H9 (cell line): Measurements from ENCODE around the gene CAMTA1. TPM values are rescaled to one million over a fixed set of nuclear protein-coding genes. Genes with fewer than 3 reads are reported as not detected.

ENCODE experiments used
- DNase-seq: peaks from one replicate; pipeline ENCODE4 v3.0.0-alpha.2; 2017
- H2AFZ ChIP-seq: one replicate; pipeline ENCODE4 v1.6.1; 2013; ENCODE audit warnings: mild to moderate bottlenecking, low read length, control low read depth, moderate library complexity
- H2AK5ac ChIP-seq: 2 replicates; pipeline ENCODE4 v1.6.1; 2013; ENCODE audit warnings: low read length, control low read depth, mixed read lengths; ENCODE audit not compliant: insufficient read length
- H2BK120ac ChIP-seq: one replicate; pipeline ENCODE4 v1.6.1; 2013; ENCODE audit warnings: low read depth, mild to moderate bottlenecking, low read length, control low read depth, inconsistent platforms; ENCODE audit not compliant: poor library complexity, severe bottlenecking
- H2BK12ac ChIP-seq: 2 replicates; pipeline ENCODE4 v1.6.1; 2013; ENCODE audit warnings: low read length, control low read depth, mixed read lengths, low read depth; ENCODE audit not compliant: insufficient read length
- H2BK15ac ChIP-seq: 2 replicates; pipeline ENCODE4 v1.6.1; 2013; ENCODE audit warnings: low read depth, low read length, control low read depth
- H2BK20ac ChIP-seq: one replicate; pipeline ENCODE4 v1.6.1; 2013; ENCODE audit warnings: low read depth, mild to moderate bottlenecking, low read length, control low read depth, inconsistent platforms; ENCODE audit not compliant: poor library complexity, severe bottlenecking
- H2BK5ac ChIP-seq: 2 replicates; pipeline ENCODE4 v1.6.1; 2013; ENCODE audit warnings: low read length, control low read depth, mixed read lengths; ENCODE audit not compliant: insufficient read length
- H3K14ac ChIP-seq: 2 replicates; pipeline ENCODE4 v1.6.1; 2013; ENCODE audit warnings: low read length, control low read depth; ENCODE audit not compliant: insufficient read depth
- H3K18ac ChIP-seq: 2 replicates; pipeline ENCODE4 v1.6.1; 2013; ENCODE audit warnings: low read depth, mild to moderate bottlenecking, mixed read lengths, low read length, control low read depth; ENCODE audit not compliant: insufficient read length
- H3K23ac ChIP-seq: 2 replicates; pipeline ENCODE4 v1.6.1; 2013; ENCODE audit warnings: low read length, control low read depth, mixed read lengths, low read depth; ENCODE audit not compliant: insufficient read length
- H3K23me2 ChIP-seq: 2 replicates; pipeline ENCODE4 v1.6.1; 2013; ENCODE audit warnings: low read depth, mild to moderate bottlenecking, mixed read lengths, low read length, control low read depth; ENCODE audit not compliant: insufficient read length, poor library complexity, severe bottlenecking
- H3K27ac ChIP-seq: 2 replicates; pipeline ENCODE4 v1.5.1; 2013; ENCODE audit warnings: low read length, control low read depth, mixed read lengths, low read depth; ENCODE audit not compliant: insufficient read length
- H3K27me3 ChIP-seq: 2 replicates; pipeline ENCODE4 v1.6.1; 2013; ENCODE audit warnings: low read length, control low read depth, inconsistent platforms; ENCODE audit not compliant: insufficient read depth
- H3K4ac ChIP-seq: 2 replicates; pipeline ENCODE4 v1.6.1; 2013; ENCODE audit warnings: low read depth, mild to moderate bottlenecking, control low read depth, inconsistent platforms, low read length, moderate library complexity
- H3K4me1 ChIP-seq: 2 replicates; pipeline ENCODE4 v1.6.1; 2013; ENCODE audit warnings: low read length, control low read depth, inconsistent platforms; ENCODE audit not compliant: insufficient read depth
- H3K4me2 ChIP-seq: 2 replicates; pipeline ENCODE4 v1.6.1; 2013; ENCODE audit warnings: low read length, control low read depth, mixed read lengths; ENCODE audit not compliant: insufficient read length, insufficient read depth
- H3K56ac ChIP-seq: 2 replicates; pipeline ENCODE4 v1.6.1; 2013; ENCODE audit warnings: low read depth, mild to moderate bottlenecking, mixed read lengths, low read length, control low read depth; ENCODE audit not compliant: insufficient read length
- H3K79me1 ChIP-seq: 2 replicates; pipeline ENCODE4 v1.6.1; 2013; ENCODE audit warnings: low read depth, mild to moderate bottlenecking, moderate library complexity, low read length, control low read depth, inconsistent platforms; ENCODE audit not compliant: insufficient read depth, poor library complexity, severe bottlenecking
- H3K79me2 ChIP-seq: 2 replicates; pipeline ENCODE4 v1.6.1; 2013; ENCODE audit warnings: low read length, control low read depth, inconsistent platforms; ENCODE audit not compliant: insufficient read depth
- H3K9ac ChIP-seq: 2 replicates; pipeline ENCODE4 v1.6.1; 2013; ENCODE audit warnings: low read length, control low read depth, mixed read lengths; ENCODE audit not compliant: insufficient read length; ENCODE audit errors: extremely low read depth
- H3K9me3 ChIP-seq: one replicate; pipeline ENCODE4 v1.6.1; 2013; ENCODE audit warnings: low read depth, low read length, inconsistent platforms; ENCODE audit not compliant: control insufficient read depth
- H3T11ph ChIP-seq: one replicate; pipeline ENCODE4 v1.6.1; 2013; ENCODE audit warnings: mild to moderate bottlenecking, low read length, control low read depth, inconsistent platforms
- H4K20me1 ChIP-seq: one replicate; pipeline ENCODE4 v1.6.1; 2013; ENCODE audit not compliant: control insufficient read depth, insufficient read length, insufficient read depth
- H4K5ac ChIP-seq: 2 replicates; pipeline ENCODE4 v1.6.1; 2013; ENCODE audit warnings: low read depth, mild to moderate bottlenecking, mixed read lengths, low read length, control low read depth; ENCODE audit not compliant: insufficient read length
- H4K8ac ChIP-seq: replicated peaks from 2 replicates; pipeline ENCODE4 v1.6.1; 2013; ENCODE audit warnings: low read length, control low read depth, mixed read lengths, low read depth; ENCODE audit not compliant: insufficient read length
- H4K91ac ChIP-seq: 2 replicates; pipeline ENCODE4 v1.6.1; 2013; ENCODE audit warnings: low read depth, mild to moderate bottlenecking, moderate library complexity, mixed read lengths, low read length, control low read depth; ENCODE audit not compliant: insufficient read length
- H3K27ac Mint-ChIP-seq, 3 experiments: 2 replicates in 2 of 3; 3 replicates in 1 of 3; pipeline ENCODE4 v1.8.0; 2020 to 2021; ENCODE audit warnings: mixed read lengths in 3 of 3, mild to moderate bottlenecking in 1 of 3, moderate library complexity in 1 of 3
- H3K27me3 Mint-ChIP-seq: 2 replicates; pipeline ENCODE4 v1.8.0; 2021; ENCODE audit warnings: low read depth, mild to moderate bottlenecking, moderate library complexity, mixed read lengths
- H3K36me3 Mint-ChIP-seq, 3 experiments: 2 replicates in 2 of 3; 3 replicates in 1 of 3; pipeline ENCODE4 v1.8.0; 2020 to 2021; ENCODE audit warnings: low read depth in 3 of 3, mixed read lengths in 3 of 3; ENCODE audit not compliant: insufficient read depth in 1 of 3
- H3K4me1 Mint-ChIP-seq, 2 experiments: 2 replicates each; pipeline ENCODE4 v1.8.0; 2020; ENCODE audit warnings: mixed read lengths in 2 of 2
- H3K4me3 Mint-ChIP-seq, 2 experiments: 2 replicates in 1 of 2; 3 replicates in 1 of 2; pipeline ENCODE4 v1.8.0; 2020 to 2021; ENCODE audit warnings: mild to moderate bottlenecking in 2 of 2, mixed read lengths in 2 of 2, moderate library complexity in 1 of 2
- H3K9me3 Mint-ChIP-seq, 2 experiments: 2 replicates in 1 of 2; 3 replicates in 1 of 2; pipeline ENCODE4 v1.8.0; 2020; ENCODE audit warnings: mild to moderate bottlenecking in 2 of 2, mixed read lengths in 2 of 2, moderate library complexity in 1 of 2
- WGBS: extraction: QIAGEN DNeasy Blood & Tissue Kit; methylation state at CpG from one replicate; pipeline ENCODE4 v1.1.7; 2013; ENCODE audit warnings: missing lambda C conversion rate, low lambda C conversion rate, mixed read lengths; ENCODE audit not compliant: insufficient read length; ENCODE audit errors: extremely low coverage; 5-methylcytosine and 5-hydroxymethylcytosine counted together
- total RNA-seq: library from RNA; stranded (reverse); gene quantifications from 2 replicates; pipeline ENCODE4 v1.2.1, GENCODE V29; 2021
- TF ChIP-seq, protein P1 (sequence below): fragments of 200-600 bp; sonication (generic); conservative IDR thresholded peaks from 3 replicates; pipeline ENCODE4 v1.8.0; 2021; ENCODE audit warnings: antibody characterized with exemption, mild to moderate bottlenecking

Gene CAMTA1
- total RNA-seq, 1 experiment from 2014 or later = 115 TPM

GRCh38 chr1:6939363-6939762 lies 154.1 kb downstream of the CAMTA1 start:
- H3K14ac ChIP-seq = no peak overlapping the region
- no peak overlapping the region for H4K91ac ChIP-seq
- H4K5ac ChIP-seq = no peak overlapping the region
- H3K23ac ChIP-seq = no peak overlapping the region
- no peak overlapping the region for H2AFZ ChIP-seq
- H3K4me1 ChIP-seq = no peaks in the 10 kb centered on the region; the same call in 1 of the 2 replicates
- no peak for DNase-seq
- Mint-ChIP-seq H3K36me3 (no peaks in the 10 kb centered on the region; a peak in 2 of 7 replicates), H3K4me1 (peaks cover 0 to 5% of the 10 kb centered on the region in 2 experiments; a peak in 2 of 4 replicates), H3K27me3 (no peaks in the 10 kb centered on the region; the same call in 1 of the 2 replicates), H3K27ac (no peak overlapping the region), H3K4me3 (no peak overlapping the region), H3K9me3 (peaks cover 0 to 3% of the 10 kb centered on the region in 2 experiments; a peak in 1 of 5 replicates)
- H2BK15ac ChIP-seq = no peak overlapping the region
- H3K27me3 ChIP-seq = no peaks in the 10 kb centered on the region
- H2BK120ac ChIP-seq = no peak overlapping the region
- H3K4me2 ChIP-seq = no peak overlapping the region
- no peak overlapping the region for H3K56ac ChIP-seq
- H3K9ac ChIP-seq = no peak overlapping the region
- TF ChIP-seq, protein P1, sequence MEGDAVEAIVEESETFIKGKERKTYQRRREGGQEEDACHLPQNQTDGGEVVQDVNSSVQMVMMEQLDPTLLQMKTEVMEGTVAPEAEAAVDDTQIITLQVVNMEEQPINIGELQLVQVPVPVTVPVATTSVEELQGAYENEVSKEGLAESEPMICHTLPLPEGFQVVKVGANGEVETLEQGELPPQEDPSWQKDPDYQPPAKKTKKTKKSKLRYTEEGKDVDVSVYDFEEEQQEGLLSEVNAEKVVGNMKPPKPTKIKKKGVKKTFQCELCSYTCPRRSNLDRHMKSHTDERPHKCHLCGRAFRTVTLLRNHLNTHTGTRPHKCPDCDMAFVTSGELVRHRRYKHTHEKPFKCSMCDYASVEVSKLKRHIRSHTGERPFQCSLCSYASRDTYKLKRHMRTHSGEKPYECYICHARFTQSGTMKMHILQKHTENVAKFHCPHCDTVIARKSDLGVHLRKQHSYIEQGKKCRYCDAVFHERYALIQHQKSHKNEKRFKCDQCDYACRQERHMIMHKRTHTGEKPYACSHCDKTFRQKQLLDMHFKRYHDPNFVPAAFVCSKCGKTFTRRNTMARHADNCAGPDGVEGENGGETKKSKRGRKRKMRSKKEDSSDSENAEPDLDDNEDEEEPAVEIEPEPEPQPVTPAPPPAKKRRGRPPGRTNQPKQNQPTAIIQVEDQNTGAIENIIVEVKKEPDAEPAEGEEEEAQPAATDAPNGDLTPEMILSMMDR = no peak
- H3T11ph ChIP-seq = no peak overlapping the region
- no peak overlapping the region for H3K27ac ChIP-seq
- H3K79me2 ChIP-seq = no peaks in the 10 kb centered on the region
- H3K18ac ChIP-seq = no peak overlapping the region
- WGBS = no CpG with 5 or more reads among the region's 5 CpGs
- no peaks in the 10 kb centered on the region for H3K23me2 ChIP-seq
- no peak overlapping the region for H2BK5ac ChIP-seq
- H2AK5ac ChIP-seq = no peak overlapping the region
- H3K4ac ChIP-seq = no peak overlapping the region
- no peaks in the 10 kb centered on the region for H3K79me1 ChIP-seq
- H4K20me1 ChIP-seq = no peaks in the 10 kb centered on the region
- no peak overlapping the region for H2BK12ac ChIP-seq
- H4K8ac ChIP-seq = no peak overlapping the region
- H2BK20ac ChIP-seq = no peak overlapping the region
- H3K9me3 ChIP-seq = no peaks in the 10 kb centered on the region
